ENCODE measurements around the gene STAC3. TPM values are rescaled to one million over a fixed set of nuclear protein-coding genes. Genes with fewer than 3 reads are reported as not detected.
A peak's percentile ranks its signal among the peaks of the same experiment; 100 is the strongest.

STAC3 gene
- total and polyA plus RNA-seq, 2 experiments from 2014 or later = 5.4 to 28.4 TPM

- Histone ChIP-seq H3K27ac (peak overlapping the region; percentile 59), H3K9me3 (ENCODE audit: low read depth) (no peaks in the 10 kb centered on the region), H3K36me3 (no peaks in the 10 kb centered on the region), H3K27me3 (no peaks in the 10 kb centered on the region), H3K4me3 (no peak overlapping the region), H3K4me1 (ENCODE audit: low read depth) (peaks cover 13% of the 10 kb centered on the region)
- DNase-seq (ENCODE audit: low read depth in 1 of 2, low spot score in 1 of 2) = no peak
- TF ChIP-seq, protein P1, sequence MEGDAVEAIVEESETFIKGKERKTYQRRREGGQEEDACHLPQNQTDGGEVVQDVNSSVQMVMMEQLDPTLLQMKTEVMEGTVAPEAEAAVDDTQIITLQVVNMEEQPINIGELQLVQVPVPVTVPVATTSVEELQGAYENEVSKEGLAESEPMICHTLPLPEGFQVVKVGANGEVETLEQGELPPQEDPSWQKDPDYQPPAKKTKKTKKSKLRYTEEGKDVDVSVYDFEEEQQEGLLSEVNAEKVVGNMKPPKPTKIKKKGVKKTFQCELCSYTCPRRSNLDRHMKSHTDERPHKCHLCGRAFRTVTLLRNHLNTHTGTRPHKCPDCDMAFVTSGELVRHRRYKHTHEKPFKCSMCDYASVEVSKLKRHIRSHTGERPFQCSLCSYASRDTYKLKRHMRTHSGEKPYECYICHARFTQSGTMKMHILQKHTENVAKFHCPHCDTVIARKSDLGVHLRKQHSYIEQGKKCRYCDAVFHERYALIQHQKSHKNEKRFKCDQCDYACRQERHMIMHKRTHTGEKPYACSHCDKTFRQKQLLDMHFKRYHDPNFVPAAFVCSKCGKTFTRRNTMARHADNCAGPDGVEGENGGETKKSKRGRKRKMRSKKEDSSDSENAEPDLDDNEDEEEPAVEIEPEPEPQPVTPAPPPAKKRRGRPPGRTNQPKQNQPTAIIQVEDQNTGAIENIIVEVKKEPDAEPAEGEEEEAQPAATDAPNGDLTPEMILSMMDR (IDR thresholded peaks at IDR 0.05; ENCODE audit: low read depth, low read length) = no peak
These were observed 446 bp downstream of the STAC3 start for GRCh38 chr12:57250541-57250940.

- no peak overlapping the region for H3K27ac ChIP-seq
- H3K4me3 ChIP-seq = no peak overlapping the region
These were observed 1.8 kb downstream of the STAC3 start for GRCh38 chr12:57248934-57249742.

GRCh38 chr12:57247041-57247440 lies 3.9 kb downstream of the STAC3 start:
- no peak for DNase-seq (ENCODE audit: low read depth in 1 of 2, low spot score in 1 of 2)
- no peak overlapping the region for H3K4me3 ChIP-seq
- H3K9me3 ChIP-seq (ENCODE audit: low read depth) = no peaks in the 10 kb centered on the region
- H3K4me1 ChIP-seq (ENCODE audit: low read depth) = peaks cover 13% of the 10 kb centered on the region
- peaks cover 15% of the 10 kb centered on the region for H3K27me3 ChIP-seq
- no peaks in the 10 kb centered on the region for H3K36me3 ChIP-seq
- no peak overlapping the region for H3K27ac ChIP-seq
- TF ChIP-seq, protein P1 (IDR thresholded peaks at IDR 0.05; ENCODE audit: low read depth, low read length) = no peak

More at GRCh38 chr12:57248934-57249742, 1.8 kb downstream of the STAC3 start:
- H3K27me3 ChIP-seq = no peaks in the 10 kb centered on the region
- no peak for DNase-seq (ENCODE audit: low read depth in 1 of 2, low spot score in 1 of 2)
- peaks cover 13% of the 10 kb centered on the region for H3K4me1 ChIP-seq (ENCODE audit: low read depth)
- TF ChIP-seq, protein P1 (IDR thresholded peaks at IDR 0.05; ENCODE audit: low read depth, low read length) = no peak
- no peaks in the 10 kb centered on the region for H3K9me3 ChIP-seq (ENCODE audit: low read depth)
- no peaks in the 10 kb centered on the region for H3K36me3 ChIP-seq

DNA sequence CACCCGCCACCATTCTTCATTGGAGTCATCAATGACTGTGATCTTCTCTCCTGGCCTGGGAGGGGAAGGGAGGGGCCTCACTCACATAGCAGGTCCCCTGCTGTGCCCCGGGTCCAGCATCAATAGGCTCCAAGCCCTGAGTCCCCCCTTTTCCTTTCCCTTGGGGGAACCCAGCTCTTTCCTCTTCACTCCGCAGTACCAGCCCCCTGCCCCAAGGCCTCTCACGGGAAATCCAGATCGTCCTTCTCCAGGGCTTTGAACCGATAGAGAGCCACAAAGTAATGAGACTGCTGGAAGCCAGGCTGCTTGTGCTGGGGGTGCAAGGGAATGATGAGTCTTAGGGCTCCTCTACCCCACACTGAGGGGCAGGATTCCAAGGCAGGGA lies 6.7 kb downstream of the STAC3 start:
- Histone ChIP-seq H3K4me1 (ENCODE audit: low read depth) (peaks cover 10% of the 10 kb centered on the region), H3K9me3 (ENCODE audit: low read depth) (no peaks in the 10 kb centered on the region), H3K4me3 (no peak overlapping the region), H3K36me3 (no peaks in the 10 kb centered on the region), H3K27ac (no peak overlapping the region), H3K27me3 (peaks cover 42% of the 10 kb centered on the region)
- no peak for DNase-seq (ENCODE audit: low read depth in 1 of 2, low spot score in 1 of 2)
- TF ChIP-seq, protein P1 (IDR thresholded peaks at IDR 0.05; ENCODE audit: low read depth, low read length) = no peak

GRCh38 chr12:57243521-57244311 lies 7.3 kb downstream of the STAC3 start:
- DNase-seq (ENCODE audit: low read depth in 1 of 2, low spot score in 1 of 2) = peak; percentile 72 to 84
- Histone ChIP-seq H3K27me3 (peaks cover 48% of the 10 kb centered on the region), H3K4me1 (ENCODE audit: low read depth) (peaks cover 10% of the 10 kb centered on the region), H3K9me3 (ENCODE audit: low read depth) (no peaks in the 10 kb centered on the region), H3K27ac (no peak overlapping the region), H3K4me3 (peak overlapping the region; percentile 25), H3K36me3 (no peaks in the 10 kb centered on the region)
- TF ChIP-seq, protein P1 (IDR thresholded peaks at IDR 0.05; ENCODE audit: low read depth, low read length) = peak; percentile 80

Data from cardiac muscle cell (in vitro differentiated cells and primary cell).